ENCODE measurements around the gene IL22RA2.

IL22RA2 gene

DNA sequence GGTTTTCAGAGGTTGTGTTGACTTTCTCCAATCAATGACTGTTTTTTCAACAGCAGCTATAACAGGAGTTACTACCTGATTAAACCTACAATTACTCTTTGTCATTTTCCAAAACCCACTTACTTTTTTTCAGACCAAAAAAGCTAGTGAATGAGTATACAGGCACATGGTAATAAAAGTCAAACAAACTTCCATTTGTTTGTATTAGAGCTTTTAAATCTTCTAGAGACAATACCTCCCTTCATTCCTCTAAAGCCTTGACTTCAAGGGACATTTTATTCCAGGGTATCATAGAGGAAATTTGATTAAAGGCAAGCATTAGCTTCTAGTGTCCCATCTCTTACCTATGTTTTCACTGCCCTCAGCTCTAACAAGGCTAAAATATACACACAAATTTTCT lies 52.7 kb downstream of the IL22RA2 start:
- H3K4me3 ChIP-seq (ENCODE audit: low read depth, low read length), result no peak overlapping the region
- DNase-seq, result no peak
- TF ChIP-seq, protein P1, sequence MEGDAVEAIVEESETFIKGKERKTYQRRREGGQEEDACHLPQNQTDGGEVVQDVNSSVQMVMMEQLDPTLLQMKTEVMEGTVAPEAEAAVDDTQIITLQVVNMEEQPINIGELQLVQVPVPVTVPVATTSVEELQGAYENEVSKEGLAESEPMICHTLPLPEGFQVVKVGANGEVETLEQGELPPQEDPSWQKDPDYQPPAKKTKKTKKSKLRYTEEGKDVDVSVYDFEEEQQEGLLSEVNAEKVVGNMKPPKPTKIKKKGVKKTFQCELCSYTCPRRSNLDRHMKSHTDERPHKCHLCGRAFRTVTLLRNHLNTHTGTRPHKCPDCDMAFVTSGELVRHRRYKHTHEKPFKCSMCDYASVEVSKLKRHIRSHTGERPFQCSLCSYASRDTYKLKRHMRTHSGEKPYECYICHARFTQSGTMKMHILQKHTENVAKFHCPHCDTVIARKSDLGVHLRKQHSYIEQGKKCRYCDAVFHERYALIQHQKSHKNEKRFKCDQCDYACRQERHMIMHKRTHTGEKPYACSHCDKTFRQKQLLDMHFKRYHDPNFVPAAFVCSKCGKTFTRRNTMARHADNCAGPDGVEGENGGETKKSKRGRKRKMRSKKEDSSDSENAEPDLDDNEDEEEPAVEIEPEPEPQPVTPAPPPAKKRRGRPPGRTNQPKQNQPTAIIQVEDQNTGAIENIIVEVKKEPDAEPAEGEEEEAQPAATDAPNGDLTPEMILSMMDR (IDR thresholded peaks at IDR 0.05; ENCODE audit: low read depth, low read length), result no peak
- H3K27me3 ChIP-seq, result no peaks in the 10 kb centered on the region
- H3K36me3 ChIP-seq, result no peaks in the 10 kb centered on the region
- no peaks in the 10 kb centered on the region for H3K9me3 ChIP-seq
- H3K4me1 ChIP-seq, result no peaks in the 10 kb centered on the region

DNA sequence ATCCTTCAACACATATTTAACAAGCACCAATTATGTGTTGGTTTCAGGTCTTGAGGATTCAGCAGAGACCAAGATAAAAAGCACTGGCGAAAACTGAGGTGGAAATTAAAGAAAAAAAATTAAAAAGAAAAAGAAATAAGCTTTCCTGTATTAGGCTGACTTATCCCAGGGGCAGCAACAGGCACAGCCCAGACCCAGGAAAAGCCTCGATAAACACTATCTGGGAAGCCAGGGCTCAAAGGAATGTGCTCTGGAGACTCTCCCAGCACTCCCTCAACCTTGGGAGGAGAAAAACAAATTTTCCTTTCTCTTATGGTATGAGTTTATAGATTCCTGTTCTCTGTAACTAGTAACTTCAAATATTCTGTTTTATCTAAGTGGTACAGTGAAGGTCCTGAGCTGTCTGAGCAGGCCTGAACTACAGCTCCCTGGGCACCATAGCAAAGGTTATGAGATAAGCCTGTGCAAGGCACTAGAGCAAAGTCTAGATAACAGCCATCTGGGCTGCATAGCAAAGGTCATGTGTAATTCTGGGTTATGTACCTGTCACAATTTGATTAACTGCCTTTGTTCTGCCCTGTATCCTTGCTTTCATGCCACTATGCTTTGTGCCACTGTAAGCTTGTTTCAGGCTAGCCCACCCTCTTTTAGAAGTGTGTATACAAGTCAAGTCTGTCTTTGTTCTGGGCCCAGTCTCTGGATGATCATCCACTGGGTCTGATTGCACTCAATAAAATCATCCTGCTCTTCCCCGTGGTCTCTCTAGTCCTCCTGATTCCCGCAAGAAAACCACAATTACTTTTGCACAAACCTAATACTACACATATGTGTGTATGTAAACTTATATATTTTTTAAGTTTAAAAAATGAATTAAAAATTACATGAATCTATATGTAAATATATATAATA lies 54.0 kb downstream of the IL22RA2 start:
- TF ChIP-seq, protein P1 (IDR thresholded peaks at IDR 0.05; ENCODE audit: low read depth, low read length), result no peak
- H3K4me3 ChIP-seq (ENCODE audit: low read depth, low read length), result no peak overlapping the region

DNA sequence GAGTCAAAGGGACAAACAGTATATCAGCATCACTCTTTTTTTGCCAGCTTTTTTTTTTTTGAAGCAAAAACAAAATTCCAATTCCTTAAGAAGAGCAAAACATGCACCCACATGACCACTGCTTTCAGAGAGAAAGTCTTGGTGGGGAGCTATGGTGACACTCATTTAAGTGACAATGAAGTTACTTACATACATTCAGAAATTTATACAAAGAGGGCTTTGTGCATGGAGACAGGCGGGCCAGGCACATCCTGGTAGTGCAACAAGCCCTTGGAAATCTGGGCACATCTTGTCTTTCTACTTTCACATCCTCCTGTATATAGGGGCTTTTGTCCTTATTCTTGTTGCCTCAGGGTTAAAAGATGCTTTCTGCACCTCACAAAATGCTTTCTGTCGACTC lies 55.9 kb downstream of the IL22RA2 start:
- H3K4me1 ChIP-seq, result no peaks in the 10 kb centered on the region; the same call in 1 of the 2 replicates
- no peak for DNase-seq
- no peaks in the 10 kb centered on the region for H3K27me3 ChIP-seq
- no peaks in the 10 kb centered on the region for H3K9me3 ChIP-seq
- H3K4me3 ChIP-seq (ENCODE audit: low read depth, low read length), result no peak overlapping the region
- no peaks in the 10 kb centered on the region for H3K36me3 ChIP-seq
- TF ChIP-seq, protein P1 (IDR thresholded peaks at IDR 0.05; ENCODE audit: low read depth, low read length), result no peak

More for the DNA sequence above, 54.0 kb downstream of the IL22RA2 start:
- Histone ChIP-seq H3K36me3 (no peaks in the 10 kb centered on the region), H3K9me3 (no peaks in the 10 kb centered on the region), H3K4me1 (no peaks in the 10 kb centered on the region), H3K27me3 (no peaks in the 10 kb centered on the region)
- DNase-seq, result no peak

DNA sequence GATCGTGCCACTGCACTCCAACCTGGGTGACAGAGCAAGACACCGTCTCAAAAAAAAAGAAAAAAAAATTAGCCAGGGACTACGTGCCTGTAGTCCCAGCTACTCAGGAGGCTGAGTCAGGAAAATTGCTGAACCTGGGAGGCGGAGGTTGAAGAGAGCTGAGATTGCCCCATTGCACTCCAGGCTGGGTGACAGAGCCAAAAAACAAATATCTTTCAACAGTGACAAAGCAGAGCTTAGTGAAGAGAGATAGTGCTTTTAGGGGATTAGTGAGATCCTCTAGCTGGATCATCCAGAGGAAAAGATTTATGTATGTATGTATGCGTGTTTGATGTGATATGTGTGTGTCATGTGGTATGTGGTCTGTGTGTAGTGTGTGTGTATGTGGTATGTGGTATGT lies 56.6 kb downstream of the IL22RA2 start:
- Histone ChIP-seq H3K4me1 (peaks cover under 1% of the 10 kb centered on the region; the same call in 1 of the 2 replicates), H3K4me3 (ENCODE audit: low read depth, low read length) (no peak overlapping the region), H3K36me3 (no peaks in the 10 kb centered on the region), H3K9me3 (no peaks in the 10 kb centered on the region), H3K27me3 (no peaks in the 10 kb centered on the region)
- no peak for DNase-seq
- TF ChIP-seq, protein P1 (IDR thresholded peaks at IDR 0.05; ENCODE audit: low read depth, low read length), result no peak

DNA sequence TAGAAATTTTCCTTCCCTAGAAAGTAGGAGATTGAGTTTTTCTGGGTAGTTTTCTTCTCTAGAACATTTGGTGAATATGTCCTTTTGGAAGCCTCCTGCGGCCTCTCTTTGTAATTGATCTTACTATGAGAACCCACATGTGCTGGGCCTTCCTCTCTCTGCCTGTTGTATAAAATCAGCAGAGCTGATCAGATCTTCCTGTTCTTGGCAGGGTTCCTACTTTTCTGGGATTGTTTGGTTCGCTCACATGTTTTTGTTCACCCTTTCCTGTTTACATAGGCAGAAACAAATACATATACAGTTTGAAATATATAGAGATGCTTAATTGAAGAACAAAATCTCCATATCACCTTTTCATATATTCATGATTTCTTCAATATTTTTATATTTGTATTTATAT lies 57.8 kb downstream of the IL22RA2 start:
- Histone ChIP-seq H3K9me3 (no peaks in the 10 kb centered on the region), H3K36me3 (no peaks in the 10 kb centered on the region), H3K4me1 (peaks cover 3% of the 10 kb centered on the region; the same call in 1 of the 2 replicates), H3K27me3 (no peaks in the 10 kb centered on the region), H3K4me3 (ENCODE audit: low read depth, low read length) (no peak overlapping the region)
- DNase-seq, result no peak
- TF ChIP-seq, protein P1 (IDR thresholded peaks at IDR 0.05; ENCODE audit: low read depth, low read length), result no peak

DNA sequence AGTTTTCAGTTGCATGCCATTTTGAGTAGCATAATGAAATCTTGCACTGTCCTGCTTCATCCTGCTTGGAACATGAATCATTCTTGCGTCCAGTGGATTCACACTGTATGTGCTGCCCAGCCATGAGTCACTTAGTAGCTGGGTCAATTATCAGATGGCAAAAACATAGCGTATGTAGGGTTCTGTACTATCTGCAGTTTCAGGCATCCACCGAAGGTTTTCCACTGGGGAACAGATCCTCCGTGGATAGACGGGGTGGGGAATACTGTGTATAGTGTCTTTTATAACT lies 61.4 kb downstream of the IL22RA2 start:
- TF ChIP-seq, protein P1 (IDR thresholded peaks at IDR 0.05; ENCODE audit: low read depth, low read length), result no peak
- Histone ChIP-seq H3K36me3 (no peaks in the 10 kb centered on the region), H3K9me3 (no peaks in the 10 kb centered on the region), H3K4me3 (ENCODE audit: low read depth, low read length) (no peak overlapping the region), H3K4me1 (peaks cover 3% of the 10 kb centered on the region; the same call in 1 of the 2 replicates), H3K27me3 (no peaks in the 10 kb centered on the region)
- DNase-seq, result no peak

All from BE2C (cell line).